Measurements from ENCODE around the gene SCEL.
"Not testable (repeated sequence)": the region's sequence is repeated elsewhere in the genome, so short reads cannot be mapped to it uniquely, and the experiment has no call there.

SCEL gene

GRCh38 chr13:77535448-77535847 is at the start of gene SCEL:
Gene SCEL (plus strand): TSS chr13:77535706. CDS start chr13:77555876, 20,170 bp downstream.
- DNase-seq: no peak

GRCh38 chr13:77489566-77490337 is 45.8 kb upstream of the SCEL start:
- no peak for DNase-seq

GRCh38 chr13:77492982-77493381 is 42.5 kb upstream of the SCEL start:
- no peak for DNase-seq

GRCh38 chr13:77494226-77494625 is 41.3 kb upstream of the SCEL start:
- no peak for DNase-seq

GRCh38 chr13:77497350-77497749 is 38.2 kb upstream of the SCEL start:
- DNase-seq: no peak

GRCh38 chr13:77497835-77498234 is 37.7 kb upstream of the SCEL start:
- DNase-seq: no peak

- no peak for DNase-seq
Observed at GRCh38 chr13:77502104-77502720, 33.3 kb upstream of the SCEL start.

GRCh38 chr13:77503398-77503797 is 32.1 kb upstream of the SCEL start:
- DNase-seq: no peak

- no peak for DNase-seq
Observed at GRCh38 chr13:77506874-77507273, 28.6 kb upstream of the SCEL start.

- DNase-seq: no peak
Observed at GRCh38 chr13:77507931-77508776, 27.4 kb upstream of the SCEL start.

- DNase-seq: no peak
Observed at GRCh38 chr13:77508959-77509620, 26.4 kb upstream of the SCEL start.

- DNase-seq: no peak
Observed at GRCh38 chr13:77510156-77510555, 25.4 kb upstream of the SCEL start.

- no peak for DNase-seq
Observed at GRCh38 chr13:77511552-77511951, 24.0 kb upstream of the SCEL start.

- DNase-seq: no peak
Observed at GRCh38 chr13:77513719-77514335, 21.7 kb upstream of the SCEL start.

- no peak for DNase-seq
Observed at GRCh38 chr13:77514336-77514726, 21.2 kb upstream of the SCEL start.

- no peak for DNase-seq
Observed at GRCh38 chr13:77515785-77516184, 19.7 kb upstream of the SCEL start.

- no peak for DNase-seq
Observed at GRCh38 chr13:77516342-77516789, 19.1 kb upstream of the SCEL start.

GRCh38 chr13:77518266-77518665 is 17.2 kb upstream of the SCEL start:
- DNase-seq: no peak

GRCh38 chr13:77519396-77519795 is 16.1 kb upstream of the SCEL start:
- DNase-seq: not testable (repeated sequence)

- DNase-seq: no peak
Observed at GRCh38 chr13:77519808-77520207, 15.7 kb upstream of the SCEL start.

GRCh38 chr13:77521194-77521593 is 14.3 kb upstream of the SCEL start:
- DNase-seq: no peak

- DNase-seq: no peak
Observed at GRCh38 chr13:77521595-77522367, 13.7 kb upstream of the SCEL start.

All from stimulated activated CD4-positive, alpha-beta T cell treated with anti-CD3 and anti-CD28 coated beads, Interleukin-12 subunit alpha, Interleukin-12 subunit beta, amount 100 ng/mL, for 4 hours (primary cell).